8988T (cell line): ENCODE measurements around the gene MORF4L1.
A peak's percentile ranks its signal among the peaks of the same experiment; 100 is the strongest.
"Not testable (repeated sequence)": the region's sequence is repeated elsewhere in the genome, so short reads cannot be mapped to it uniquely, and the experiment has no call there.

Source experiments
- DNase-seq: peaks from one replicate; pipeline ENCODE4 v3.0.0; 2011

Gene MORF4L1

GRCh38 chr15:78872155-78872971 is at the start of gene MORF4L1:
MORF4L1 (plus strand) TSS chr15:78872890; CDS start chr15:78873018, 128 bp downstream.
- peak; percentile 78 for DNase-seq

- no peak for DNase-seq
Observed at GRCh38 chr15:78828920-78829319, 43.8 kb upstream of the MORF4L1 start.

GRCh38 chr15:78830514-78831228 is 42.0 kb upstream of the MORF4L1 start:
- no peak for DNase-seq

GRCh38 chr15:78831229-78832207 is 41.2 kb upstream of the MORF4L1 start:
- no peak for DNase-seq

DNA sequence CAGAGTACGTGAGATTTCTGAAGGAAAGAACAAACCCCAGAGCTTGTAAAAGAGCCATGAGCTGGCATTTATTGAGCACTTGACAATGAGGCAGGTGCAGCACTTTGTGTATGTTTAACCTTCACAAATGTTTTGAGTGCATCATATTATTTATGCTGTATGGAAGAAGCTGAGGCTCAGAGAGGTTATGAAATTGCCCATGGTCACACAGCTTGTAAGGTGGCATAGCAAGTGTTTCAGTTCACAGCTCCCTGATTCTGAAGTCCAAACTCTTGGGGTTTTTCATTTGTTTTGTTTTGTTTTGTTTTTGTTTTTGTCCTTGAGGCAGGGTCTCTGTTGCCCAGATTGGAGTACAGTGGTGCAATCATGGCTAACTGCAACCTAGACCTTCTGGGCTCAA is 36.4 kb upstream of the MORF4L1 start:
- no peak for DNase-seq

GRCh38 chr15:78837131-78837530 is 35.6 kb upstream of the MORF4L1 start:
- no peak for DNase-seq

GRCh38 chr15:78837543-78837942 is 35.1 kb upstream of the MORF4L1 start:
- no peak for DNase-seq

DNA sequence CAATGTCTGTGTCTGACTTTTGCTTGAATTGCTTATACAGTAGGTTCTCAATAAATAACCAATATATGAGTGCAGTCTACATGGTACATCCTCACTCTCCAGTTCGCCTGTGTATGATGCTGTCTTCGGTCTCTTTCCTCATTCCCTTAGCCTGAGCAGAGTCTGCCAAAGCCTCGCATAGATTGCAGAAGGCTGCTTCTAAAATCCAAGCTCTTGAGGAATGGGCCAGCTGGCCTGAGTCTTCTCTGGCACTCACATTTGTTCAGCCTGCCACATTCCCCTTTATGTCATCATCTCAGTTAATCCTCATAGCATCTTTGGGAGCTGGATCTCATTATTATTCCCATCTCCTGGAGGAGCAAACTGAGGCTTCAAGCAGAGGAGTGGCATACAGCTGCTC is 34.2 kb upstream of the MORF4L1 start:
- DNase-seq = no peak

- not testable (repeated sequence) for DNase-seq
Observed at GRCh38 chr15:78839151-78839550, 33.5 kb upstream of the MORF4L1 start.

DNA sequence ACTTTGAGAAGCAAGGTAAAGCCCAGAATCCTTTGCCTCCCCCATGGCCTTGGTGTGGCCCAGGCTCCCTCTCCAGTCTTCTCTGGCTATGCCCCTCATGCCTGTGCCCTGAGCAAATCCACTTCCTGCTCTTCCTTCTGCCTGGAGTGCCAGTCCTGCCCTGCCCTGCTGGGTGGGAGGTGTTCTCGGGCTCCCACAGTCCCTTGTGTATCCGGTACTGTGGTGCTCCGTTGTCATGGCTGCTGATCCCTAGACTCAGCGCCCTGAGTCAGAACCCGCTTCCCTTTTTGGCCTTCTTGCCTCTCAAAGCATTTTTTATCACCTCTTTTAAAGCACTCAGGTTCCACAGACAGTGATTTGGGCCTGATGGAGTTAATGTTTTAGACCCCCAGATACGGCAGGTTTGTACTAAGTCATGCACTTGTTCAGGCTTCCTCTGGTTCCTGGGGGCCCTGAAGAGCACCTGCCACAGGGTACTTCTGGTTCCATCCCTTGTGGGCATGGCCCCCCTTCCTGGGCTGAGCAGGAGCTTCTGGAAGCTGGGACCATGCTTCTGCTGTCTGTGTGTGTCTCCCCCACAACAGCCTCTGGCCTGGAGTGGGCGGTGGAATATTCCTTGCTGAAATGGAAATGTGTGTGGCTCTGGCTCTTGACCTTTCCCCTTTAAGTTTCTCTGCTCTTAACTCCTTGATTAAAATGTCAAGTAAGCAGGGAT is 31.9 kb upstream of the MORF4L1 start:
- DNase-seq = no peak

DNA sequence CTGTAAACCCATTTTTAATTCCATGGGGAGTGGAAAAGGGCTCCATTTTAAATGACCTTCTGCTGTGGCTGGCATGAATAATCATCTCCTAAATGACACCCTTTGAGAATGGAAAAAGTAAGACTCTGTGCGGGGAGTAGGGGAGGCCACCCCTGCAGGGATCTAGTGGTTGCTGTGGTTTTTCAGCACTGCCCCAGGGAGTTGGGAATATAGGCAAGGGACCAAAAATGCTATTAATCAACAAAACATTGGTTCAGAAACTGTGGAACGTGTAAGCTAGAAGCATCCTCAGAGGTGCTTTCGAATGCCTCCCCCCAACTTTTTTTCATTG is 31.3 kb upstream of the MORF4L1 start:
- DNase-seq = no peak

GRCh38 chr15:78841891-78842290 is 30.8 kb upstream of the MORF4L1 start:
- DNase-seq = no peak

DNA sequence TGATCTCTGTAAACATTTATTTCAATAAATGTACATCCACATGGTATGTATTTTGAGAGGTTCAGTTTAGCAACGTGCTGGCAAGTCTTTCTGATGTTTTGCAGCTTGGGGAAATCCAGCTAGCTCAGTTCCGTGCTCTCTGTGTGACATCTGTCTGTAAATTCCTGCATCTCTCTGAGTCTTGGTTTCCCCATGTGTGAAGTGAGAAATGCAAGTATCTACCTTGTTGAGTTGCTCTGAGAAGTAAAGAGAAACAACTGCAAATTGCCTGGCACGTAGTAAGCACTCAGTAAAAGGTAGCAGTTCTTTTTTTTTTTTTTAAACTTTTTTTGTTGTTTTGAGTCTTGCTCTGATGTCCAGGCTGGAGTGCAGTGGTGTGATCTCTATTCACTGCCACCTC is 30.2 kb upstream of the MORF4L1 start:
- DNase-seq = no peak

DNA sequence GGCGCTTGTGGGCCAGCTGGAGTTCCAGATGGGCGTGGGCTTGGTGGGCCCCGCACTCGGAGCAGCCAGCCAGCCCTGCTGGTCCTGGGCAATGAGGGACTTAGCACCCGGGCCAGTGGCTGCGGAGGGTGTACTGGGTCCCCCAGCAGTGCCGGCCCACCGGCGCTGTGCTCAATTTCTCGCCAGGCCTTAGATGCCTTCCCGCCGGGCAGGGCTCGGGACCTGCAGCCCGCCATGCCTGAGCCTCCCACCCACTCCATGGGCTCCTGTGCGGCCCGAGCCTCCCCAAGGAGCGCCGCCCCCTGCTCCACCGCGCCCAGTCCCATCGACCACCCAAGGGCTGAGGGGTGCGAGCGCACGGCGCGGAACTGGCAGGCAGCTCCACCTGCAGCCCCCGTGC is 25.8 kb upstream of the MORF4L1 start:
- DNase-seq = not testable (repeated sequence)

DNA sequence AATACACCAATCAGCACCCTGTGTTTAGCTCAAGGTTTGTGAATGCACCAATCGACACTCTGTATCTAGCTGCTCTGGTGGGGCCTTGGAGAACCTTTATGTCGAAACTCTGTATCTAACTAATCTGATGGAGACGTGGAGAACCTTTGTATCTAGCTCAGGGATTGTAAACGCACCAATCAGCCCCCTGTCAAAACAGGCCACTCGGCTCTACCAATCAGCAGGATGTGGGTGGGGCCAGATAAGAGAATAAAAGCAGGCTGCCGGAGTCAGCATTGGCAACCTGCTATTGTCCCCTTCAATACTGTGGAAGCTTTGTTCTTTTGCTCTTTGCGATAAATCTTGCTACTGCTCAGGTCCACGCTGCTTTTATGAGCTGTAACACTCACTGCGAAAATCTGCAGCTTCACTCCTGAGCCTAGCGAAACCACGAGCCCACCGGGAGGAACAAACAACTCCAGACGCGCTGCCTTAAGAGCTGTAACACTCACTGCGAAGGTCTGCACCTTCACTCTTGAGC is 25.2 kb upstream of the MORF4L1 start:
- DNase-seq = not testable (repeated sequence)

- DNase-seq = no peak
Observed at GRCh38 chr15:78850352-78850751, 22.3 kb upstream of the MORF4L1 start.

DNA sequence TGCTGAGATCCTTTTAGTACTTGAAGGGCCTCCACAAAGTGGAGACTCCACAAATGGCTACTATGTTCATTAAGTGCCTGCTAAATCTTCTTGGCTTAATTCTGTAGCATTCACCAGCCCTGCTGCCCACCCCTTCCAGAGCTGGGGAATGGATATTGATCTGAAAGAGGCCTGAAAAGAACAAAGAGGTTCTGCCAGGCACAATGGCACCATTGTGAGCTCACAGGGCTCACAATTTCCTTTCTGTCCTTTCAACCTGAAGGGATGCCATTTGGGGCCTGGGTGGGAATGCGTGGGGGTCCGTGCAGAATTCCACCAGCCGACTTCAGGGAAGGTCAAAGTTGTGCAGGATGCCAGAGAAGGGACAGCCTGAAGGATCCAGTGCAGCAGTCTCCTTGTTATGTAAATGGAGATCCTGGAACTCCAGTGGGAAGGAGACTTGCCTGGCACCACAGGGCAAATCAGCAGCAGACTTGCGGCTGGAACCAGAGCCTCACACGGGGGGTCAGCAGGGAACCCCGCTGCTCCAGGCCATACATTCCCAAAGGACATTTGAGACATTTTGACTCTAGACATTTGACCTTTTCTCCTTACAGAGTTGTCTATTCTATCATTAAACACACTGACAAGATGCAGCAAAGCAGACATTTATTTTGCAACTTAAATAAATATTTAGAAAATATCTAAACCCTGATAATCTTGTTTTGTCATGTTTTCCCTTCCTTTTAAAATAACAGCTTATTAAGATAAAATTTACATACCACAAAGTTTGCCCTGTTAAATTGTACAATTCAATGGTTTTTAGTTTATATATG is 21.5 kb upstream of the MORF4L1 start:
- no peak for DNase-seq

DNA sequence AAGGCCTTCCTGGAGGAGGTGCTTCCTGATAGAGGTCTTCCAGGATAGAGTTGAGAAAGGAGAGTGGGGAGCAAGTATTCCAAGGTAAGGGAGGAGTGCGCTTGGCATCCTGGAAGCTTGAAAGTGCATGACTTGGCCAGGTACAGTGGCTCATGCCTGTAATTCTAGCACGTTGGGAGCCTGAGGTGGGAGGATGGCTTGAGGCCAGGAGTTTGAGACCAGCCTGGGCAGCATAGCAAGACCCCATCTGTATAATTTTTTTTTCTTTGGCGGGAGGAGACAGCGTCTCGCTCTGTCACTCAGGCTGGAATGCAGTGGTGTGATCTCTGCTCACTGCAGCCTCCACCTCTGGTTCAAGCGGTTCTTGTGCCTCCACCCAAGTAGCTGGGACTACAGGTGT is 19.2 kb upstream of the MORF4L1 start:
- DNase-seq = no peak

- no peak for DNase-seq
Observed at GRCh38 chr15:78854833-78855372, 17.8 kb upstream of the MORF4L1 start.

GRCh38 chr15:78855746-78856145 is 16.9 kb upstream of the MORF4L1 start:
- no peak for DNase-seq
